H1 (cell line): Measurements from ENCODE around the gene CHD3. TPM values are rescaled to one million over a fixed set of nuclear protein-coding genes. Genes with fewer than 3 reads are reported as not detected.

Source experiments
- CTCF ChIA-PET: fragments of 300-600 bp; sonication (Branson Sonifier 250); formaldehyde crosslinking; loops from one replicate; lab custom pipeline; 2021; ENCODE audit not compliant: partially characterized antibody; lab: Charles Lee
- POLR2A ChIA-PET: fragments of 300-600 bp; sonication (Branson Sonifier 250); formaldehyde crosslinking; loops from one replicate; lab custom pipeline; 2021; ENCODE audit warnings: inconsistent platforms; ENCODE audit not compliant: partially characterized antibody; lab: Charles Lee
- DNase-seq, 2 experiments: peaks; one replicate each; pipeline versions ENCODE4 v3.0.0 to v3.0.0-alpha.2; 2010 to 2022; ENCODE audit warnings: low spot score in 2 of 2, low read depth in 1 of 2, mixed read lengths in 1 of 2
- FAIRE-seq: peaks from 2 replicates; lab custom pipeline; 2011; peaks lifted over from hg19 to GRCh38; lab: Jason Lieb, UNC
- H2AFZ ChIP-seq: 2 replicates; pipeline ENCODE4 v1.8.1; 2012; ENCODE audit warnings: low read length, inconsistent platforms
- H2AK5ac ChIP-seq: 2 replicates; pipeline ENCODE4 v1.6.1; 2013; ENCODE audit warnings: low read depth, low read length
- H2BK120ac ChIP-seq: replicated peaks from 2 replicates; pipeline ENCODE3; 2013; ENCODE audit warnings: low read depth, low read length, inconsistent platforms
- H2BK12ac ChIP-seq: 2 replicates; pipeline ENCODE4 v1.6.1; 2013; ENCODE audit warnings: low read depth, low read length
- H2BK15ac ChIP-seq: 2 replicates; pipeline ENCODE4 v1.6.1; 2013; ENCODE audit warnings: low read length
- H2BK20ac ChIP-seq: 2 replicates; pipeline ENCODE4 v1.6.1; 2013; ENCODE audit warnings: low read length
- H2BK5ac ChIP-seq: 2 replicates; pipeline ENCODE4 v1.6.1; 2013; ENCODE audit warnings: low read depth, low read length
- H3K14ac ChIP-seq: 2 replicates; pipeline ENCODE4 v1.6.1; 2013; ENCODE audit warnings: inconsistent platforms; ENCODE audit not compliant: insufficient read length
- H3K18ac ChIP-seq: 2 replicates; pipeline ENCODE4 v1.6.1; 2013; ENCODE audit warnings: low read length; ENCODE audit errors: extremely low read depth
- H3K23ac ChIP-seq: 2 replicates; pipeline ENCODE4 v1.6.1; 2013; ENCODE audit warnings: inconsistent platforms; ENCODE audit not compliant: insufficient read length
- H3K23me2 ChIP-seq: 2 replicates; pipeline ENCODE4 v1.6.1; 2013; ENCODE audit warnings: low read depth, low read length
- H3K27ac ChIP-seq: 2 replicates; pipeline ENCODE4 v1.6.1; 2011; ENCODE audit warnings: low read depth, low read length, inconsistent platforms
- H3K27me3 ChIP-seq, 4 experiments: replicated peaks in 1 of 4; 1 replicate in 1 of 4; 2 replicates in 3 of 4; pipeline versions ENCODE4 v1.6.1 to v1.8.1; 2011 to 2013; ENCODE audit warnings: low read length in 3 of 4, mild to moderate bottlenecking in 3 of 4, inconsistent platforms in 2 of 4, mixed read lengths in 2 of 4, moderate library complexity in 1 of 4; ENCODE audit not compliant: control insufficient read depth in 3 of 4, insufficient read depth in 3 of 4; ENCODE audit errors: extremely low read depth in 1 of 4
- H3K36me3 ChIP-seq, 4 experiments: 2 replicates each; pipeline versions ENCODE4 v1.6.1 to v1.8.1; 2011 to 2013; ENCODE audit warnings: mild to moderate bottlenecking in 4 of 4, low read length in 3 of 4, moderate library complexity in 2 of 4, control low read depth in 1 of 4, inconsistent platforms in 1 of 4; ENCODE audit not compliant: insufficient read depth in 4 of 4, control insufficient read depth in 2 of 4
- H3K4ac ChIP-seq: replicated peaks from 2 replicates; pipeline ENCODE3; 2013; ENCODE audit warnings: low read length, low read depth, mixed read lengths, inconsistent platforms; ENCODE audit not compliant: insufficient read length
- H3K4me1 ChIP-seq, 4 experiments: replicated peaks in 1 of 4; 1 replicate in 1 of 4; 2 replicates in 3 of 4; pipeline versions ENCODE4 v1.6.1 to v1.8.1; 2011 to 2013; ENCODE audit warnings: low read length in 3 of 4, inconsistent platforms in 2 of 4, mixed read lengths in 1 of 4; ENCODE audit not compliant: insufficient read depth in 4 of 4, control insufficient read depth in 3 of 4
- H3K4me2 ChIP-seq, 2 experiments: 2 replicates each; pipeline versions ENCODE4 v1.6.1 to v1.8.1; 2011 to 2013; ENCODE audit warnings: low read depth in 2 of 2, low read length in 2 of 2, control low read depth in 1 of 2, inconsistent platforms in 1 of 2, mild to moderate bottlenecking in 1 of 2; ENCODE audit not compliant: insufficient read depth in 1 of 2
- H3K4me3 ChIP-seq, 4 experiments: fragments of 200-600, 300-600 bp in 1 of 4; sonication (generic), shearing (Covaris generic), sonication (Bioruptor Twin) in 1 of 4; 2 replicates each; pipeline versions ENCODE4 v1.5.1 to v1.8.1; 2011 to 2016; ENCODE audit warnings: low read length in 4 of 4, low read depth in 3 of 4, control low read depth in 2 of 4, inconsistent platforms in 2 of 4, mild to moderate bottlenecking in 2 of 4, mixed read lengths in 1 of 4, moderate library complexity in 1 of 4; ENCODE audit not compliant: insufficient read depth in 2 of 4; ENCODE audit errors: extremely low read depth in 1 of 4
- H3K56ac ChIP-seq: replicated peaks from 2 replicates; pipeline ENCODE3; 2013; ENCODE audit warnings: low read depth, mild to moderate bottlenecking, mixed read lengths, low read length, inconsistent platforms; ENCODE audit not compliant: insufficient read length
- H3K79me1 ChIP-seq: 2 replicates; pipeline ENCODE4 v1.6.1; 2013; ENCODE audit warnings: low read depth, low read length, control low read depth
- H3K79me2 ChIP-seq, 2 experiments: 2 replicates each; pipeline versions ENCODE4 v1.6.1 to v1.8.1; 2012 to 2013; ENCODE audit warnings: low read length in 2 of 2, mild to moderate bottlenecking in 2 of 2, inconsistent platforms in 1 of 2; ENCODE audit not compliant: insufficient read depth in 2 of 2, control insufficient read depth in 1 of 2
- H3K9ac ChIP-seq, 4 experiments: replicated peaks in 1 of 4; 1 replicate in 1 of 4; 2 replicates in 3 of 4; pipeline versions ENCODE4 v1.6.1 to v1.8.1; 2011 to 2013; ENCODE audit warnings: low read depth in 3 of 4, low read length in 3 of 4, control low read depth in 2 of 4, mild to moderate bottlenecking in 2 of 4, moderate library complexity in 2 of 4, inconsistent platforms in 1 of 4; ENCODE audit errors: extremely low read depth in 1 of 4
- H3K9me3 ChIP-seq, 2 experiments: 2 replicates each; pipeline versions ENCODE4 v1.6.1 to v1.8.1; 2012 to 2013; ENCODE audit warnings: mild to moderate bottlenecking in 2 of 2, moderate library complexity in 2 of 2, control low read depth in 1 of 2, inconsistent platforms in 1 of 2, low read depth in 1 of 2, low read length in 1 of 2, mixed read lengths in 1 of 2; ENCODE audit not compliant: insufficient read depth in 2 of 2
- H4K20me1 ChIP-seq, 2 experiments: replicated peaks in 1 of 2; 2 replicates each; pipeline versions ENCODE3 to v1.8.1; 2011 to 2013; ENCODE audit warnings: inconsistent platforms in 2 of 2, low read length in 2 of 2, mild to moderate bottlenecking in 1 of 2; ENCODE audit not compliant: insufficient read depth in 2 of 2, control insufficient read depth in 1 of 2
- H4K5ac ChIP-seq: 2 replicates; pipeline ENCODE4 v1.6.1; 2013; ENCODE audit warnings: low read length, low read depth, mixed read lengths, inconsistent platforms; ENCODE audit not compliant: insufficient read length
- H4K8ac ChIP-seq: 2 replicates; pipeline ENCODE4 v1.8.0; 2013; ENCODE audit warnings: mild to moderate bottlenecking, moderate library complexity, low read length, inconsistent platforms; ENCODE audit not compliant: insufficient read depth; ENCODE audit errors: extremely low read depth
- H4K91ac ChIP-seq: replicated peaks from 2 replicates; pipeline ENCODE3; 2013; ENCODE audit warnings: low read length, mixed read lengths, inconsistent platforms; ENCODE audit not compliant: insufficient read length
- CHD2 ChIP-seq: IDR thresholded peaks from 2 replicates; pipeline ENCODE4 v1.6.1; 2012; ENCODE audit warnings: low read length, improper control_type of control experiment
- CREB1 ChIP-seq: IDR thresholded peaks from 2 replicates; pipeline ENCODE4 v1.6.1; 2012; ENCODE audit warnings: inconsistent platforms
- EZH2 ChIP-seq: fragments of 200-600 bp; sonication (generic); IDR thresholded peaks from 2 replicates; pipeline ENCODE4 v1.7.1; 2012; ENCODE audit warnings: low read depth, mild to moderate bottlenecking, moderate library complexity, low read length, inconsistent platforms; ENCODE audit not compliant: severe bottlenecking
- KDM1A ChIP-seq: fragments of 200-600, 300-600 bp; sonication (generic); IDR thresholded peaks from 2 replicates; pipeline ENCODE4 v1.7.1; 2016; ENCODE audit warnings: mild to moderate bottlenecking, low read length, borderline replicate concordance
- KDM4A ChIP-seq: IDR thresholded peaks from one replicate; pipeline ENCODE4 v1.7.1; 2012; ENCODE audit warnings: low read depth, mild to moderate bottlenecking, moderate library complexity, low read length, inconsistent platforms; ENCODE audit not compliant: severe bottlenecking
- RBBP5 ChIP-seq: IDR thresholded peaks from 2 replicates; pipeline ENCODE4 v1.7.1; 2012; ENCODE audit warnings: low read depth, mild to moderate bottlenecking, inconsistent platforms, low read length, moderate library complexity, borderline replicate concordance
- RXRA ChIP-seq: IDR thresholded peaks from 2 replicates; pipeline ENCODE4 v1.6.1; 2011; ENCODE audit warnings: low read depth, mild to moderate bottlenecking, low read length, moderate library complexity; ENCODE audit not compliant: insufficient read depth
- SIN3A ChIP-seq, 2 experiments: IDR thresholded peaks in 1 of 2; conservative IDR thresholded peaks in 1 of 2; 2 replicates each; pipeline ENCODE4 v1.6.1; 2011 to 2012; ENCODE audit warnings: low read length in 2 of 2, improper control_type of control experiment in 1 of 2, low read depth in 1 of 2, mild to moderate bottlenecking in 1 of 2
- ZNF274 ChIP-seq: IDR thresholded peaks from 2 replicates; pipeline ENCODE4 v1.7.0; 2012; ENCODE audit warnings: low read length, borderline replicate concordance; ENCODE audit errors: extremely low read depth
- WGBS, 2 experiments: shearing (Covaris generic) in 1 of 2; methylation state at CpG; one replicate each; pipeline versions ENCODE4 v1.1.6 to v1.1.7; 2013 to 2015; ENCODE audit warnings: low lambda C conversion rate in 2 of 2, mixed read lengths in 2 of 2, inconsistent platforms in 1 of 2, low coverage in 1 of 2, missing lambda C conversion rate in 1 of 2; ENCODE audit not compliant: insufficient replicate concordance in 2 of 2, insufficient coverage in 1 of 2, insufficient read length in 1 of 2; ENCODE audit errors: extremely low coverage in 1 of 2, missing lambda C conversion rate in 1 of 2; 5-methylcytosine and 5-hydroxymethylcytosine counted together
- polyA plus RNA-seq, 7 experiments: library from polyadenylated mRNA; depleted of rRNA in 3 of 7; stranded (reverse) in 5 of 7; unstranded in 2 of 7; fragments of >200 nt in 5 of 7; fragments of 200-250 nt in 2 of 7; gene quantifications; 1 replicate in 5 of 7; 2 replicates in 1 of 7; 4 replicates in 1 of 7; pipeline versions ENCODE4 v1.2.1 to v1.2.3, GENCODE V29; 2011 to 2013; ENCODE audit warnings: missing spikeins in 2 of 7, mixed read lengths in 2 of 7
- total RNA-seq: library from RNA; stranded (reverse); fragmentation: NEBNext Ultra II Directional; extraction: Animal tissue kit (Norgen Biotek cat#: 25700); gene quantifications from 2 replicates; pipeline ENCODE4 v1.2.1, GENCODE V29; 2021

CHD3 gene
- total and polyA plus RNA-seq, 2 of the 8 experiments (the other 6 are each of a cell fraction or from before 2014, with no cell fraction given) = 12.3 to 12.9 TPM

- Histone ChIP-seq H3K79me2 (no peaks in the 10 kb centered on the region), H3K27ac (no peak overlapping the region), H3K9ac (peak overlapping the region in 1 of 4 experiments; percentile 47; a peak in 5 of 7 replicates)
- TF ChIP-seq KDM4A (no peak), EZH2 (peak; percentile 19), RBBP5 (0 out of 2 replicates have a peak, but pooled peaks have one; percentile 64), CHD2 (peak; percentile 71), RXRA (peak; percentile 89), CREB1 (peak; percentile 75), ZNF274 (no peak), SIN3A (conservative IDR thresholded peaks at IDR 0.05 in 1 of 2, IDR thresholded peaks at IDR 0.05 in 1 of 2; ENCODE audit: low read depth in 1 of 2, low read length in 2 of 2) (peak in 1 of 2 experiments; percentile 58; a peak in 1 of 4 replicates), KDM1A (no peak)
These were observed 44.1 kb upstream of the CHD3 start for GRCh38 chr17:7844292-7845154.

More at GRCh38 chr17:7844292-7845154, 44.1 kb upstream of the CHD3 start:
- peaks cover 16 to 40% (median 37%) of the 10 kb centered on the region in 4 experiments for H3K27me3 ChIP-seq
- FAIRE-seq (peak; percentile 13), DNase-seq (peak in 1 of 2 experiments; percentile 88)
- no peak overlapping the region for H2BK15ac ChIP-seq
- no peak overlapping the region; the same call in 1 of the 2 replicates for H3K18ac ChIP-seq
- ChIA-PET POLR2A (interaction anchor here (1.1 to 4.2 kb wide), 7 partner anchors 8 to 15 kb away, joined by 3 to 22 read pairs (median 12); partner anchors contain the start of genes CYB5D1, KDM6B, NAA38 and TMEM88), CTCF (interaction anchor here (0.8 to 2.1 kb wide), 14 partner anchors 7 to 275 kb away, joined by 3 to 10 read pairs (median 4); partner anchors contain the start of genes CYB5D1 and NAA38)
- H3K56ac ChIP-seq = no peak overlapping the region
- H2BK120ac ChIP-seq = no peak overlapping the region
- no peak overlapping the region for H4K5ac ChIP-seq
- no peaks in the 10 kb centered on the region for H3K79me1 ChIP-seq
- H4K20me1 ChIP-seq = peaks cover 12 to 33% of the 10 kb centered on the region in 2 experiments
- H3K9me3 ChIP-seq = no peaks in the 10 kb centered on the region
- H2BK20ac ChIP-seq = no peak overlapping the region
- no peak overlapping the region for H3K14ac ChIP-seq
- no peak overlapping the region for H3K23ac ChIP-seq
- no peak overlapping the region for H3K4ac ChIP-seq
- peaks cover 5 to 19% (median 12%) of the 10 kb centered on the region in 4 experiments; a peak in 6 of 7 replicates for H3K4me1 ChIP-seq
- peaks cover 34% of the 10 kb centered on the region for H3K23me2 ChIP-seq
- no peak overlapping the region for H2AFZ ChIP-seq
- H3K36me3 ChIP-seq = no peaks in the 10 kb centered on the region; a peak in 2 of 8 replicates
- H3K4me3 ChIP-seq = peak overlapping the region; percentile 70 to 98 (median 86)
- H2AK5ac ChIP-seq = no peak overlapping the region
- peak overlapping the region; percentile 96 to 100 for H3K4me2 ChIP-seq
- no peak overlapping the region for H2BK5ac ChIP-seq
- H4K91ac ChIP-seq = no peak overlapping the region
- no peak overlapping the region for H2BK12ac ChIP-seq
- 1% methylated on average over 51 of the region's 71 CpGs; no CpG with 5 or more reads in 1 of the 2 experiments for WGBS, 2 experiments
- H4K8ac ChIP-seq = peak overlapping the region; percentile 79
